IMR-90 (cell line): ENCODE results near the gene WDTC1. TPM values are rescaled to one million over a fixed set of nuclear protein-coding genes. Genes with fewer than 3 reads are reported as not detected.

Source experiments
- ATAC-seq: fragments of 200-7000 bp; cut with Tn5 transposase; 2 replicates; pipeline ENCODE4 v1.9.1; 2020; ENCODE audit warnings: low read depth, mild to moderate bottlenecking, moderate library complexity
- BruUV-seq: library from RNA; stranded (reverse); fragments of 400-500 nt; replicated peaks from 2 replicates; lab custom pipeline; 2021; lab: Mats Ljungman, UMichigan
- CTCF ChIA-PET: fragments of 300-600 bp; formaldehyde crosslinking; extraction: SDS; loops from one replicate; lab custom pipeline; 2021; ENCODE audit warnings: antibody characterized with exemption; lab: Yijun Ruan, JAX
- POLR2A ChIA-PET: fragments of 300-600 bp; sonication (Branson Sonifier 250); formaldehyde crosslinking; loops from one replicate; lab custom pipeline; 2022; ENCODE audit warnings: antibody characterized with exemption; ENCODE audit not compliant: unreplicated experiment; lab: Charles Lee
- DNase-seq: peaks from one replicate; pipeline ENCODE4 v3.0.0; 2013
- H2AFZ ChIP-seq: replicated peaks from 2 replicates; pipeline ENCODE3; 2013; ENCODE audit warnings: low read length, mild to moderate bottlenecking; ENCODE audit not compliant: poor library complexity
- H2AK5ac ChIP-seq: 2 replicates; pipeline ENCODE4 v1.6.1; 2013; ENCODE audit warnings: low read depth, low read length, inconsistent platforms
- H2AK9ac ChIP-seq: replicated peaks from 2 replicates; pipeline ENCODE3; 2013; ENCODE audit warnings: mild to moderate bottlenecking, low read depth, low read length, moderate library complexity; ENCODE audit not compliant: poor library complexity
- H2BK120ac ChIP-seq: 2 replicates; pipeline ENCODE4 v1.6.1; 2013; ENCODE audit warnings: low read depth, low read length, inconsistent platforms
- H2BK15ac ChIP-seq: 3 replicates; pipeline ENCODE4 v1.6.1; 2013; ENCODE audit warnings: low read depth, low read length, inconsistent platforms
- H2BK20ac ChIP-seq: 2 replicates; pipeline ENCODE4 v1.6.1; 2013; ENCODE audit warnings: low read depth, mild to moderate bottlenecking, inconsistent platforms, low read length, moderate library complexity
- H2BK5ac ChIP-seq: 2 replicates; pipeline ENCODE4 v1.6.1; 2013; ENCODE audit warnings: mild to moderate bottlenecking, low read depth, low read length, inconsistent platforms; ENCODE audit not compliant: poor library complexity, severe bottlenecking
- H3K14ac ChIP-seq: replicated peaks from 2 replicates; pipeline ENCODE4 v1.6.1; 2013; ENCODE audit warnings: low read depth, low read length, inconsistent platforms
- H3K18ac ChIP-seq: 2 replicates; pipeline ENCODE4 v1.6.1; 2013; ENCODE audit warnings: low read depth, low read length, control low read depth
- H3K23ac ChIP-seq: 2 replicates; pipeline ENCODE4 v1.6.1; 2013; ENCODE audit warnings: low read depth, low read length, inconsistent platforms
- H3K27ac ChIP-seq: 2 replicates; pipeline ENCODE4 v1.5.1; 2013; ENCODE audit warnings: mild to moderate bottlenecking, control low read depth, low read length; ENCODE audit not compliant: insufficient read depth
- H3K27me3 ChIP-seq: 2 replicates; pipeline ENCODE4 v1.6.1; 2013; ENCODE audit warnings: low read length; ENCODE audit not compliant: control insufficient read depth, insufficient read depth
- H3K36me3 ChIP-seq: 2 replicates; pipeline ENCODE4 v1.6.1; 2013; ENCODE audit warnings: low read length, mixed read lengths; ENCODE audit not compliant: control insufficient read depth, insufficient read depth
- H3K4ac ChIP-seq: 2 replicates; pipeline ENCODE4 v1.6.1; 2013; ENCODE audit warnings: low read depth, low read length, inconsistent platforms
- H3K4me1 ChIP-seq: 2 replicates; pipeline ENCODE4 v1.6.1; 2013; ENCODE audit warnings: low read length, mixed read lengths; ENCODE audit not compliant: control insufficient read depth, insufficient read depth
- H3K4me2 ChIP-seq: 2 replicates; pipeline ENCODE4 v1.6.1; 2013; ENCODE audit warnings: low read depth, mild to moderate bottlenecking, control low read depth, low read length, moderate library complexity
- H3K4me3 ChIP-seq: 2 replicates; pipeline ENCODE4 v1.5.1; 2013; ENCODE audit warnings: low read depth, mild to moderate bottlenecking, control low read depth, low read length, moderate library complexity; ENCODE audit not compliant: insufficient read depth
- H3K56ac ChIP-seq: 2 replicates; pipeline ENCODE4 v1.6.1; 2013; ENCODE audit warnings: low read length, inconsistent platforms; ENCODE audit not compliant: insufficient read depth; ENCODE audit errors: extremely low read depth
- H3K79me1 ChIP-seq, 2 experiments: 2 replicates each; pipeline ENCODE4 v1.6.1; 2013; ENCODE audit warnings: low read length in 2 of 2, inconsistent platforms in 1 of 2, low read depth in 1 of 2
- H3K9ac ChIP-seq: 2 replicates; pipeline ENCODE4 v1.6.1; 2013; ENCODE audit warnings: low read depth, low read length, control low read depth
- H3K9me1 ChIP-seq: 2 replicates; pipeline ENCODE4 v1.6.1; 2013; ENCODE audit warnings: low read length, inconsistent platforms; ENCODE audit not compliant: insufficient read depth
- H3K9me3 ChIP-seq: 2 replicates; pipeline ENCODE4 v1.6.1; 2013; ENCODE audit warnings: low read length; ENCODE audit not compliant: control insufficient read depth, insufficient read depth
- H4K20me1 ChIP-seq: 2 replicates; pipeline ENCODE4 v1.6.1; 2013; ENCODE audit warnings: low read length, inconsistent platforms; ENCODE audit not compliant: insufficient read depth
- H4K5ac ChIP-seq: 2 replicates; pipeline ENCODE4 v1.6.1; 2013; ENCODE audit warnings: mild to moderate bottlenecking, low read depth, low read length, control low read depth
- H4K8ac ChIP-seq, 2 experiments: 2 replicates each; pipeline ENCODE4 v1.6.1; 2013; ENCODE audit warnings: low read depth in 2 of 2, low read length in 2 of 2, control low read depth in 1 of 2, inconsistent platforms in 1 of 2
- H4K91ac ChIP-seq: 2 replicates; pipeline ENCODE4 v1.6.1; 2013; ENCODE audit warnings: low read depth, low read length, inconsistent platforms; ENCODE audit not compliant: insufficient read depth
- CEBPB ChIP-seq: IDR thresholded peaks from 2 replicates; pipeline ENCODE4 v1.6.1; 2012; ENCODE audit warnings: low read depth, low read length, improper control_type of control experiment
- FOS ChIP-seq: fragments of 150-350 bp; IDR thresholded peaks from 2 replicates; pipeline ENCODE4 v1.6.1; 2016; ENCODE audit warnings: low read depth, low read length
- MAZ ChIP-seq: IDR thresholded peaks from 2 replicates; pipeline ENCODE4 v1.6.1; 2012; ENCODE audit warnings: low read depth, mild to moderate bottlenecking, low read length, improper control_type of control experiment, moderate library complexity, borderline replicate concordance
- MXI1 ChIP-seq: IDR thresholded peaks from 2 replicates; pipeline ENCODE4 v1.6.1; 2012; ENCODE audit warnings: low read depth, mild to moderate bottlenecking, low read length, moderate library complexity, borderline replicate concordance
- NFE2L2 ChIP-seq: fragments of 150-350 bp; IDR thresholded peaks from 2 replicates; pipeline ENCODE4 v1.6.1; 2016; ENCODE audit warnings: low read depth, mild to moderate bottlenecking, low read length
- POLR2A ChIP-seq: IDR thresholded peaks from 2 replicates; pipeline ENCODE4 v1.6.1; 2012; ENCODE audit warnings: mild to moderate bottlenecking, low read depth, low read length
- RFX5 ChIP-seq: IDR thresholded peaks from 2 replicates; pipeline ENCODE4 v1.8.0; 2012; ENCODE audit warnings: low read depth, mild to moderate bottlenecking, low read length, moderate library complexity
- SMC3 ChIP-seq: fragments of 150-350 bp; IDR thresholded peaks from 2 replicates; pipeline ENCODE4 v1.6.1; 2016; ENCODE audit warnings: low read depth, mild to moderate bottlenecking, antibody characterized with exemption, low read length, moderate library complexity
- WGBS, 2 experiments: methylation state at CpG; one replicate each; pipeline versions ENCODE4 v1.1.5 to v1.1.7; 2013; ENCODE audit warnings: missing lambda C conversion rate in 2 of 2; ENCODE audit not compliant: insufficient read length in 1 of 2; ENCODE audit errors: extremely low coverage in 2 of 2; 5-methylcytosine and 5-hydroxymethylcytosine counted together
- dilution Hi-C: fragments of 300-500 bp; cut with HindIII; formaldehyde crosslinking; loops from one replicate; pipeline ENCODE4 v1.14.3; 2018; ENCODE audit warnings: low sequenced_read_pairs; ENCODE audit not compliant: unreplicated experiment
- in situ Hi-C: fragments of 300-500 bp; cut with MboI; formaldehyde crosslinking; loops from 3 replicates; pipeline ENCODE4 v1.14.3; 2019; ENCODE audit warnings: low sequenced_read_pairs, inconsistent platforms, mixed read lengths
- intact Hi-C: fragments of 100-400 bp; cut with micrococcal nuclease; formaldehyde crosslinking; loops from 2 replicates; pipeline ENCODE4 v1.10.0; 2022
- polyA plus RNA-seq, 3 experiments: library from polyadenylated mRNA; depleted of rRNA; stranded (reverse); fragments of >200 nt; gene quantifications; 2 replicates each; pipeline ENCODE4 v1.2.3, GENCODE V29; 2012; ENCODE audit warnings: low replicate concordance in 1 of 3
- total RNA-seq: library from RNA; depleted of rRNA; stranded (reverse); fragments of >200 nt; gene quantifications from 2 replicates; pipeline ENCODE4 v1.2.3, GENCODE V29; 2012
- TF ChIP-seq, protein P1 (sequence below): fragments of 150-350 bp; IDR thresholded peaks from 2 replicates; pipeline ENCODE4 v1.6.1; 2017; ENCODE audit warnings: mild to moderate bottlenecking, antibody characterized with exemption, low read length, low read depth
- TF ChIP-seq, protein P2 (sequence below): fragments of 150-350 bp; IDR thresholded peaks from 2 replicates; pipeline ENCODE4 v1.6.1; 2016; ENCODE audit warnings: low read depth, mild to moderate bottlenecking, low read length, moderate library complexity, borderline replicate concordance
- TF ChIP-seq, protein P3 (sequence below): conservative IDR thresholded peaks from 2 replicates; pipeline ENCODE4 v1.5.1; 2012; ENCODE audit warnings: mild to moderate bottlenecking, low read depth, low read length, improper control_type of control experiment

WDTC1 gene
- total and polyA plus RNA-seq, 2 of the 4 experiments (the other 2 are of a cell fraction): 9.9 to 15.2 TPM

DNA sequence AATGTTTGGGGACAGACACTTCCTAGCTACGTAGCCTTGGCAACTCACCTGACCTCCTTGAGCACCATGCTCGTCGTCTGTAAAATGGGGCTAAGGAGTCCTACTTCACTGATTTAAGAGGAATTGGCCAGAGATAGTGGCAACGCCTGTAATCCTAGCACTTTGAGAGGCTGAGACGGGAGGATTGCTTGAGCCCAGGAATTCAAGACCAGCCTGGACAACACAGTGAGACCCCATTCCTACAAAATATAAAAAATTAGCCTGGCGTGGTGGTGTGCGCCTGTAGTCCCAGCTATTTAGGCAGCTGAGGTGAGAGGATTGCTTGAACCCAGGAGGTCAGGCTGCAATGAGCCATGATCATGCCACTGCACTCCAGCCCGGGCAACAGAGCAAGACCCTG is 111.9 kb downstream of the WDTC1 start:
- no peak overlapping the region for H3K27ac ChIP-seq
- CTCF ChIA-PET: interaction anchor here (0.9 kb wide), 1 partner anchor 14 kb away, joined by 4 read pairs; no protein-coding TSS in a partner anchor
- no peak overlapping the region for H3K18ac ChIP-seq
- H4K5ac ChIP-seq: no peak overlapping the region
- no peak overlapping the region for H3K4me3 ChIP-seq
- no peak overlapping the region for H2BK5ac ChIP-seq
- H2BK15ac ChIP-seq: no peak overlapping the region
- H4K91ac ChIP-seq: no peak overlapping the region
- no peak overlapping the region for H2AFZ ChIP-seq
- no peak overlapping the region for H3K23ac ChIP-seq
- no peak overlapping the region for H3K14ac ChIP-seq
- DNase-seq (no peak), ATAC-seq (no peak)
- POLR2A ChIA-PET: no interaction called here
- H3K4me2 ChIP-seq: no peak overlapping the region
- H2BK20ac ChIP-seq: no peak overlapping the region
- WGBS, 2 experiments: no CpG with 5 or more reads among the region's 8 CpGs
- H3K4me1 ChIP-seq: peaks cover 14% of the 10 kb centered on the region
- H2AK5ac ChIP-seq: no peak overlapping the region
- no peaks in the 10 kb centered on the region for H3K79me1 ChIP-seq
- dilution Hi-C loops (no loop called here), intact Hi-C loops (no loop called here), in situ Hi-C loops (no loop called here)
- H3K36me3 ChIP-seq: no peaks in the 10 kb centered on the region
- H3K56ac ChIP-seq: no peak overlapping the region
- H3K9me3 ChIP-seq: no peaks in the 10 kb centered on the region
- H3K4ac ChIP-seq: no peak overlapping the region
- H2AK9ac ChIP-seq: no peak overlapping the region
- peaks cover 3% of the 10 kb centered on the region for H3K9me1 ChIP-seq
- no peak overlapping the region for H3K9ac ChIP-seq
- BruUV-seq: no TSS peak
- TF ChIP-seq CEBPB (no peak), SMC3 (no peak), POLR2A (no peak), NFE2L2 (no peak), MAZ (no peak), MXI1 (no peak), FOS (no peak), RFX5 (no peak)
- TF ChIP-seq, protein P1, sequence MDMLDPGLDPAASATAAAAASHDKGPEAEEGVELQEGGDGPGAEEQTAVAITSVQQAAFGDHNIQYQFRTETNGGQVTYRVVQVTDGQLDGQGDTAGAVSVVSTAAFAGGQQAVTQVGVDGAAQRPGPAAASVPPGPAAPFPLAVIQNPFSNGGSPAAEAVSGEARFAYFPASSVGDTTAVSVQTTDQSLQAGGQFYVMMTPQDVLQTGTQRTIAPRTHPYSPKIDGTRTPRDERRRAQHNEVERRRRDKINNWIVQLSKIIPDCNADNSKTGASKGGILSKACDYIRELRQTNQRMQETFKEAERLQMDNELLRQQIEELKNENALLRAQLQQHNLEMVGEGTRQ: no peak
- TF ChIP-seq, protein P2, sequence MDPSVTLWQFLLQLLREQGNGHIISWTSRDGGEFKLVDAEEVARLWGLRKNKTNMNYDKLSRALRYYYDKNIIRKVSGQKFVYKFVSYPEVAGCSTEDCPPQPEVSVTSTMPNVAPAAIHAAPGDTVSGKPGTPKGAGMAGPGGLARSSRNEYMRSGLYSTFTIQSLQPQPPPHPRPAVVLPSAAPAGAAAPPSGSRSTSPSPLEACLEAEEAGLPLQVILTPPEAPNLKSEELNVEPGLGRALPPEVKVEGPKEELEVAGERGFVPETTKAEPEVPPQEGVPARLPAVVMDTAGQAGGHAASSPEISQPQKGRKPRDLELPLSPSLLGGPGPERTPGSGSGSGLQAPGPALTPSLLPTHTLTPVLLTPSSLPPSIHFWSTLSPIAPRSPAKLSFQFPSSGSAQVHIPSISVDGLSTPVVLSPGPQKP: no peak
- TF ChIP-seq, protein P3, sequence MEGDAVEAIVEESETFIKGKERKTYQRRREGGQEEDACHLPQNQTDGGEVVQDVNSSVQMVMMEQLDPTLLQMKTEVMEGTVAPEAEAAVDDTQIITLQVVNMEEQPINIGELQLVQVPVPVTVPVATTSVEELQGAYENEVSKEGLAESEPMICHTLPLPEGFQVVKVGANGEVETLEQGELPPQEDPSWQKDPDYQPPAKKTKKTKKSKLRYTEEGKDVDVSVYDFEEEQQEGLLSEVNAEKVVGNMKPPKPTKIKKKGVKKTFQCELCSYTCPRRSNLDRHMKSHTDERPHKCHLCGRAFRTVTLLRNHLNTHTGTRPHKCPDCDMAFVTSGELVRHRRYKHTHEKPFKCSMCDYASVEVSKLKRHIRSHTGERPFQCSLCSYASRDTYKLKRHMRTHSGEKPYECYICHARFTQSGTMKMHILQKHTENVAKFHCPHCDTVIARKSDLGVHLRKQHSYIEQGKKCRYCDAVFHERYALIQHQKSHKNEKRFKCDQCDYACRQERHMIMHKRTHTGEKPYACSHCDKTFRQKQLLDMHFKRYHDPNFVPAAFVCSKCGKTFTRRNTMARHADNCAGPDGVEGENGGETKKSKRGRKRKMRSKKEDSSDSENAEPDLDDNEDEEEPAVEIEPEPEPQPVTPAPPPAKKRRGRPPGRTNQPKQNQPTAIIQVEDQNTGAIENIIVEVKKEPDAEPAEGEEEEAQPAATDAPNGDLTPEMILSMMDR: no peak
- no peaks in the 10 kb centered on the region for H4K20me1 ChIP-seq
- H4K8ac ChIP-seq: no peak overlapping the region
- H2BK120ac ChIP-seq: no peak overlapping the region
- no peaks in the 10 kb centered on the region; the same call in 1 of the 2 replicates for H3K27me3 ChIP-seq
